GM19468 (cell line): Measurements from ENCODE around the gene PLAAT4.
"Not testable (repeated sequence)": the region's sequence is repeated elsewhere in the genome, so short reads cannot be mapped to it uniquely, and the experiment has no call there.

Experiments
- ATAC-seq: cut with Tn5 transposase; IDR thresholded peaks from one replicate; pipeline ENCODE4 v1.9.1; 2021; ENCODE audit warnings: mild to moderate bottlenecking, moderate library complexity, moderate number of reproducible peaks; ENCODE audit not compliant: unreplicated experiment; ENCODE audit errors: extremely low read depth

The PLAAT4 gene

GRCh38 chr11:63510360-63511047 lies 26.1 kb upstream of the PLAAT4 start:
- no peak for ATAC-seq

DNA sequence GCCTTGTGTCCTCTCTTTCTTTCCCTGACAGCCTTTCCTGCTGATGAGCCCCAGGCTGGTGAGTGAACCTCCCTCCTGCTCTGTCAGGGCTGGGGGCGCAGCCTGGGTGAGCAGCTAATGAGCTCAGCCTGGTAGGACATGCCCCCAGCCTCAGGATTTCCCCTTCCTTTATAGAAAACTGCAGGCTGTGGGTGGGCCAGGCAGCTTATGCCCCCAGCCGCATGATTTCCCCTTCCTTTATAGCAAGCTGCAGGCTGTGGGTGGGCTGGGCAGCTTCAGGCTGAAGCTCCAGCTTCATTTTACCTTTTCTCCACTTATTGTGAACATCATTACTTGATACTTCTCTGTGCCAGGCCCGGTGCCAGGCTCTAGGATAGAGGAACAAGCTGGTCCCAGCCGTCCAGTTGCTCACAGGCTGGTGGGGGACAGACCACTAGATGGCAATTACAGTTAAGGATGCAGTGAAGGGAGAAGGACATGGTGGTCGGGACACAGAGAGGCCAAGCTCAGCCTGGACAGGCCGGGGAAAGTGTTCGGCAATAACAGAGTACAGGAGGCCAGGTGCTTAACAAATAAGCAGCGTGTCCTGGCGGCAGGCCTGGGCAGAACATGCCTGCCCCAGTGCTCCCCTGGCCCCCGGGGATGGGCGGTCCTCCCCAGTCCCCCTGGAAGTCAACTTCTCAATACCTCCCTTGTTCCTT lies 25.4 kb upstream of the PLAAT4 start:
- ATAC-seq = no peak

- ATAC-seq = no peak
Measured at GRCh38 chr11:63512816-63513215, 23.8 kb upstream of the PLAAT4 start.

- no peak for ATAC-seq
Measured at GRCh38 chr11:63516109-63516508, 20.5 kb upstream of the PLAAT4 start.

GRCh38 chr11:63517156-63517555 lies 19.5 kb upstream of the PLAAT4 start:
- ATAC-seq = no peak

- no peak for ATAC-seq
Measured at GRCh38 chr11:63518548-63518947, 18.1 kb upstream of the PLAAT4 start.

DNA sequence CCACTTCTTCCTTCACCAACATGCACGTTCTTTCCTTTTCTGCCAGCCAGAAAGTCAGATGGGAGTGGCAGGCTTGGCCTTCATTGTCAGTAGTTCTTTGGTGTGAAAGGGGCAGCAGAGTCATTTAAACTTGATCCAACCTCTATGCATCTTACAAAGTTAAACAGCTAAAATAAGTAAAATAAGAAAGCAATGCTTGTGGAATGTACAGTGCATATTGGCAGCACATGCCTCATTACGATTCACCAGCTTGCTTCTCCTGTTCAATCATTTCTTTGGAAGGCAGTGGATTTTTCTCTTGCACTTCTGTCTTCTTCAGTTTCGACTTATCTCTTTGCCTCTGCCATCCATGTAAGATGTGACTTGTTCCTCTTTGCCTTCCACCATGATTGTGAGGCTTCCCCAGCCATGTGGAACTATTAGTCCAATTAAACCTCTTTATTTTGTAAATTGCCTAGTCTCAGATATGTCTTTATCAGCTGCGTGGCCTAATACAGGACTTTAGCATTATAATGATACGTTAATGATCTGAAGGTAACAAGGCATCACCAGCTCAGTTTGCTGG lies 15.9 kb upstream of the PLAAT4 start:
- ATAC-seq = no peak

DNA sequence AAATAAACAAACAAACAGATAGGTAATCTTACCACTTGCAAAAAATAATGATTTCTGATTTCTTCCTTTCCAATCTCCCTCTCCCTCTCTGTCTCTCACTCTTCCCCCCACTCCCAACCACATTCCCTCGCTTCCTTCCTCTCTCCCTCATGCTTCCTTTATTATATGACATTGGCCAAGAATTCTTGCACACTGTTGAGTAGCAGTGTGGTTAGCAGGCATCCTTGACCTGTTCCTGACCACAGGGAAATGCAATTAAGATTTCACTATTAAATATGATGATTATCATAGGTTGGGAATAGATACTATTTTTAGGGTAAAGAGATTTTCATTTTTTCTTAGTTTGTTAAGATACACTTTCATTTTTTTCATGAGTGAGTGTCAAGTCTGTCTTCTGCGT lies 14.7 kb upstream of the PLAAT4 start:
- no peak for ATAC-seq

DNA sequence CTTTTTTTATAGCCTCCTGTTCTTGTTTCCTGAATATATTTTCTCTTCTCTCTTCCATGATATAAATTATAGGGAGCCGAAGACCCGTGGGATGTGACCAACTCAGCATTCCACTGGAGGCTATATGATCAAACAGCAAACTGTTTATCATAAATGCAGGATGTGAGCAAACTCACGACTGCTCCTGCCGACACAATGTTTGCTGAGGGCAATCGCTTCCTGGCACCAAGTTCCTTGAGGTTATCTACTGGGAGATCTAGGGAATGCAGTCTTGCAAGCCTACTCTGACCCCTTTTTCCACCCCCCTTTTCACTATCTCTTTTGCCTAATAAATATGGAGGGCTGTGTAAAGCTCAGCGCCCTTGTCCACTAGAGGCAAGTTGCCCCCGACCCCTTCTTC lies 13.5 kb upstream of the PLAAT4 start:
- ATAC-seq = no peak

GRCh38 chr11:63527667-63528066 lies 8.9 kb upstream of the PLAAT4 start:
- ATAC-seq = no peak

- not testable (repeated sequence) for ATAC-seq
Measured at GRCh38 chr11:63528156-63528555, 8.5 kb upstream of the PLAAT4 start.

DNA sequence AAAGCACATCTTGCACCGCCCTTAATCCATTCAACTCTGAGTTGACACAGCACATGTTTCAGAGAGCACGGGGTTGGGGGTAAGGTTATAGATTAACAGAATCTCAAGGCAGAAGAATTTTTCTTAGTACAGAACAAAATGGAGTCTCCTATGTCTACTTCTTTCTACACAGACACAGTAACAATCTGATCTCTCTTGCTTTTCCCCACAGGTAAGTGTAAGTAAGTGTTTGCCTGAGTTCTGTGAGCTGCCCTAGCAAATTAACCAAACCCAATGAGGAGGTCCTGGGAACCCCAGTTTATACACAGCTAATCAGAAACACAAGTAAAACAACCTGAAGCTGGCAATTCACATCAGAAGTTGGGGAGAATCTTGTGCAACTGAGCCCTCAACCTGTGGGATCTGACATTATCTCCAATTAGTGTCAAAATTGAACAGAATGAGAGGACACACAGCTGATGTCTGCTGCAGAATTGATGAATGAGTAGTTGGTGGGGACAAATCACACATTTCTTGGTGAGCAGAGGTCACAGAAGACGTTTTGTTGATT lies 7.8 kb upstream of the PLAAT4 start:
- ATAC-seq = not testable (repeated sequence)

DNA sequence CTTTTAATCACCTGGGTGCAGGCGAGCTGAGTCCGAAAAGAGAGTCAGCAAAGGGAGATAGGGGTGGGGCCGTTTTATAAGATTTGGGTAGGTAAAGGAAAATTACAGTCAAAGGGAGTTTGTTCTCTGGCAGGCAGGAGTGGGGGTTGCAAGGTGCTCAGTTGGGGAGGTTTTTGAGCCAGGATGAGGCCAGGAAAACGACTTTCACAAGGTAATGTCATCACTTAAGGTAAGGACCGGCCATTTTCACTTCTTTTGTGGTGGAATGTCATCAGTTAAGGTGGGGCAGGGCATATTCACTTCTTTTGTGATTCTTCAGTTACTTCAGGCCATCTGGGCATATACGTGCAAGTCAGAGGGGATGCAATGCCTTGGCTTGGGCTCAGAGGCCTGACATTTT lies 7.2 kb upstream of the PLAAT4 start:
- not testable (repeated sequence) for ATAC-seq

GRCh38 chr11:63530021-63530420 lies 6.6 kb upstream of the PLAAT4 start:
- ATAC-seq = no peak

GRCh38 chr11:63531074-63531792 lies 5.4 kb upstream of the PLAAT4 start:
- ATAC-seq = peak; percentile 62

DNA sequence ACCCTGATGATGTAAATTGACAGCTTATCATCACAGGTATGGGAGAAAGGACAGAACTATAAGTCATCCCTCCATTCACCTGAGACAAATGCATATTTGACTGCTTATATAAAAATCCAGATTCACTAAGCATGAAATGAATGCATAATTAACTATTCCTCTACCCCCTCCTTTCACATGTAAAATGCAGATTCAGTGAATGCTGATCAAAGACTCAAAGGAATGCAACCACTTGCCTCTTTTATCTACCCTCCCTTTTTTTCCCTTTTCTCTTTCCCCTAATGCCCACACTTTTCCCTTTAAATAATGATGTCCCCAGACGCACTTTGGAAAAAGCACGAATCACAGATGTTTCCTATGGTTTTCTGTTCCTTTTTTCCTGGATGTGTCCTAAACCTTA lies 4.5 kb upstream of the PLAAT4 start:
- ATAC-seq = no peak

DNA sequence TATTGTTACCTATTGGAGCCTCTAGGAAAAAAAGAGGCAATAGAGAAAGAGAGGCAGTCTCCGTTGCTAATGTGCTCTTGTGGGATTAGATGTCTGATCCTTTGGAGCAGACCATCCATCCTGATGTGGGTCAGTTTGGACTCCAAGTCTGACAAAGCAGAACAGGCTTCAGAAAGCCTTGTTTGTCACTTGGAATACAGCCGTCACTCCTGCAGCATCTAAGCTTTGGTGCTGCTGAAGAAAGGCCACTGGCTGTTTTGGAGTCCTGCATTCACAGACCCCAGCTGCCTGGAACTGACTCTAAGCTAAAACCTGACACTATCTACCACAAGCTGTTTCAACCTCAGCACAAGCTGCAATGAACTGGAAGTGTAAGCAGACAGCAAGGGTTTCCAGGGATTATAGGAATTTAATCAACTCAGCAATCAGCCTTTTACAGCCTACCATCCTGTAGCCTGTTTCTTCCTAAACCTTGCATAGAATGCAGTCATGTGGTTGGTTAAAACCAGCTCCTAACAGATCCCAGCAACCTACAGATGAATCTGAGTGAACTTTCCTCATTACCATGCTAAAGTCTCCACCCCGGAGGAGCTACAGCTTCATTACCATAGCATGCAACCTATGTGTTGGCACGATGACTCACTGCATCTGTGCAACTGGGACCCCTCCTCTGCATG lies 3.7 kb upstream of the PLAAT4 start:
- no peak for ATAC-seq

GRCh38 chr11:63534076-63534475 lies 2.5 kb upstream of the PLAAT4 start:
- no peak for ATAC-seq

GRCh38 chr11:63534895-63535461 lies 1.6 kb upstream of the PLAAT4 start:
- ATAC-seq = no peak

DNA sequence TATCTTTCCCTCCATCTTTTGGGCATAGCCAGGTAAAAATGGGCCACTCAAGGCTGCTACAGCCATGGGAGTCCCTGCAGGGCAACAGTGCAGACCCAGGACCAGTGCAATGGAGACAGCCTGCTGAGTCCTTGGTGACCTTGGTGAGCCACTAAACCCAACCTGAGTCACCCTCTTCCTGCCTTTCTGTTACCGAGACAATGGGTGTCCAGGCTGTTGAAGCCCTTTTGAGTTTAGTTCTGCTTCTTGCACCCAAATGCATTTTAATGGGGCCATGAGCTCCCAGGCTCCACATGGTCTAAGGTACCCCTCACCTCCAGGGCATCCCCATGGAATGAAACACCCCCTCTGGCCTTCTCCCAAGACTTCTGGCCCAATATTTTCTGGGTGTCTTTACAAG lies 874 bp upstream of the PLAAT4 start:
- ATAC-seq = no peak
